HG02588 (cell line): ENCODE data around the gene CCDC136.
A peak's percentile ranks its signal among the peaks of the same experiment; 100 is the strongest.

Experiments used
- ATAC-seq: cut with Tn5 transposase; IDR thresholded peaks from one replicate; pipeline ENCODE4 v1.9.1; 2021; ENCODE audit warnings: mild to moderate bottlenecking, moderate library complexity; ENCODE audit not compliant: unreplicated experiment

CCDC136 gene

DNA sequence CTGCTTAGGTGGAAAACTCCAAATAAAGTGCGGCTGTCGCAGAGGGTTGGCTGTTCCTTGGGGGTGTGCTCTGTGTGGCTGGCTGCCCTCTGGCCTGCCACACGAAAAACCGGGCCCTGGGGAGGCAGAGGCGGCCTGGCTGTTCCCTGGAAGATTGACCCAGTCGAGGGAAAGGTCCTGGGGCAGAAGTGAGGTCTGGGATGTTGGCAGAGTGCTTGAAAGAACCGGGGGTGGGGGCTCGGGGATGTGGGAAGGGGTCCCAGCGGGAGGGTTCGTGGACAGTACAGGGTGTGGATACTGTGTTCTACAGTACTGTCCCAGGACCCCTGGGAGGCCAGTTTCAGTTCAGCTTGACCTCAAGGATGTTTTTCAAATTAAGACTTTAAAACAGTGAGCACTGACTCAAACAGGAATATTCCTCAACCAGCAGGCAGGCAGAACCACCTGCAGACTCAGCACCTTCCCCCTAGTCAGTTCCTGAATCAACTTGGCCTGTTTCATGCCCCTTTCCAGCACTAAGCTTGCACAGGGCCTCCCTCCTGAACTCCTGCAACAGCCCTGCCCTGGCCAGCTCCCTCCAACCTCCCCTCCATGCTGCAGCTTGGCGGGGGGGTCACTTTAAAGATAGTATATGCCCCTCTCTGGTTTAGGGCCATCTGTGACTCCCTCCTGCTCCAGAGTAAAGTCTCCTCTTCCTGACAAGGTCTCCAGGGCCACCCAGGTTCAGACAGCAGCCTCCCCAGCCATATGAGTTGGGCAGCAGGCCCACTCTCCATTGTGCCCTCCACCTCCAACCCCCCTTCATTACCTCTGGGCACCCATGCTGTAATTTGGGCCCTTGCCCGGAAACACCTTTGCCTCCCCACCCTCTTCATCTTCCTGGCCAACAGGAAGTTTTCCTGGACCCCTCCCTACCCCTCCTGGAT, 67.7 kb downstream of the CCDC136 start:
- no peak for ATAC-seq

DNA sequence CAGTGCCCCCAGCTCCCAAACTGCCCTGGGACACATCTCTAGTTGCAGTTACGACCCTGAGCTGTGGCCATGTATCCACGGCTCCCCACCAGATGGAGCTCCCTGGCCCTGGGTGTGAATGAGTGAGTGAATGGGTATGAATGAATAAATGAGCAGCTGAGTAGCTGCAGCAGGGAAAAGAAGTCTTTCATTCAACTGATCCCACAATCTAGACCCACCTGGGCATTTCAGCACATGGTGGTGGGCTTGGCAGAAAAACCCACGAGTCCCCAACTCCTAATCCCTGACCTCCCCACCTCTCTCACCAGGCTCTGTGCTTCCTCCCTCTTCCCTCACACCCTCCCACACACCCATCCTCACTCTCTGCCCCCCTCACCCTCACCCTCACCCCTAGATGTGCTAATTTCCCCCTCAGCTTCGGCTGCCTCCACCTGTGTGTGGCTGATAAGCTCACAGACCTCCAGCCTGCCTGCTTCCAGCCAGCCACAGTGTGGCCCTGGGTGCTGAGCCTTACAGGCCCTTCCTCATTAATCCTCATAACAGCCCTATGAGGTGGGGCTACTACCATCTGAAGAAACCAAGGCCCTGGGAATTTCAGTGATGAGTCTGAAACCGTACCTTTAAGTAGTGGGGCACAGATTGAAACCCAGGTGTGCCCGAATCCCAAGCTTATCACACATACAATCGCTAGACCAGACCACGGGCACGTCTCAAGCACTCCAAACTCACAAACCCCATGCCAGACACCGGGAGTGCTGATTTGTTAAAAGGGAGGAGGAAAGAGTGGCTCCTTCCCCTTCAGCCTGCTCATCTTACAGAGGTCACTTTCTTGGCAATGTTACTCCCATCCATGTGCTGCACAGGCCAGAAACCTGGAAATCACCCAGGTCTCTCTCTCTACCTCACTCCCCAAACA, 68.6 kb downstream of the CCDC136 start:
- ATAC-seq, result no peak

DNA sequence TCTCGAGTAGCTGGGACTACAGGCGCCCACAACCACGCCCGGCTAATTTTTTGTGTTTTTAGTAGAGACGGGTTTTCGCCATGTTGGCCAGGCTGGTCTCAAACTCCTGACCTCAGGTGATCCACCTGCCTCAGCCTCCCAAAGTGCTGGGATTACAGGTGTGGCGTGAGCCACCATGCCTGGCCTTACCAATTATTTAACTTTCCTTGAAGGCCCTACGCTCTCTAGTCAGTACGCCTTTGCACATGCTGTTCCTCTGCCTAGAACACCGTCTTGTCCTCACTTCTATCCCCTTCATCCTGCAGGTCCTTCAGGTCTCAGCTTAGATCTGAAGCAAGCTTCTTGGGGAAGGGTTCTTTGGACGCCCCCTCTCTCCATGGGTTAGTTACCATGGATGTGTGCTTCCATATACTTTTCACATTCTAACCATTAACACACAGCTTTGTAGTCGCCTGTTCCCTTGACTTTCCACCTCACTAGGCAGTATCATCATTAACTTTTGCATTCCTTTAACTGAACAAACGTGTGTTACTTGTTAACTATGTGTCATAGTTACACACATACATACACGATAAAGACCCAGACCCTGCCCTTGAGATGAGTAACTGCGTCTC, 70.3 kb downstream of the CCDC136 start:
- no peak for ATAC-seq

DNA sequence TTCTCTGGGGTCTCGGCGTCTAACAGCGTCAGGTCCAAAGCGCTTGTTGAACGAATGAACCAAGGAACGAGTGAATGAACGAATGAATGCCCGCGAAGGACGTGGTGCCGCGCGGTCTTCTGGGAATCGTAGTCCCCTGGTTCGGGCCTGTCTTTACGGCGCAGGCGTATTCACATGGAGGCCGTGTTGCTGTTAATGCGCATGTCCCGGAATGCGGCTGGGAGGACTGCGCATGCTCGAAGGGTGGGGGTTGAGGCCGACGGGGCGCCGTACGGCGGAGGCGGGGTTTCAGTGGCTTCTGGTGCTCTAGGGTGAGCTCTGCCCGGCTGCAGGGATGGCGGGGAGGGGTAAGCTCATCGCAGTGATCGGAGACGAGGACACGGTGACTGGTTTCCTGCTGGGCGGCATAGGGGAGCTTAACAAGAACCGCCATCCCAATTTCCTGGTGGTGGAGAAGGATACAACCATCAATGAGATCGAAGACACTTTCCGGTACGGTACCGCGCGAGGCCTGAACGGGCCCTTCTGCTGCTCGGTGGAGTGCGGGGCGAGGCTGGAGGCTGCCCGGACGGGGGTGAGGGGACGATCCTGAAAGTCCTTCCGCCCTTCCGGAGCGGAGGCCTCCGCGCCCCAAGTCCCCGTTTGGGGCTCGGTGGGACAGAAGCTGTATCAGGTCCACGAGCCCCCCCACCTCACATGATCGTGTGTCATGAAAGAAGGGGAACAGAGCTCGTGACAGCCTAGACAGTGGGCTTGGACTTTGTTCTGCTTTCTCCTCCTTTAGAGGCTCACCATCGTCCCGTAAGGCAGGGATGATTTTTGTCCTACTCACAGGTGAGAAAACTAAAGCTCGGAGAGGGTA, 71.0 kb downstream of the CCDC136 start, which contains the start of gene ATP6V1F:
Gene ATP6V1F (plus strand): TSS at position 286 of the 862 bp plus-strand sequence. CDS start 49 bp downstream, at position 335.
- ATAC-seq, result peak; percentile 84

DNA sequence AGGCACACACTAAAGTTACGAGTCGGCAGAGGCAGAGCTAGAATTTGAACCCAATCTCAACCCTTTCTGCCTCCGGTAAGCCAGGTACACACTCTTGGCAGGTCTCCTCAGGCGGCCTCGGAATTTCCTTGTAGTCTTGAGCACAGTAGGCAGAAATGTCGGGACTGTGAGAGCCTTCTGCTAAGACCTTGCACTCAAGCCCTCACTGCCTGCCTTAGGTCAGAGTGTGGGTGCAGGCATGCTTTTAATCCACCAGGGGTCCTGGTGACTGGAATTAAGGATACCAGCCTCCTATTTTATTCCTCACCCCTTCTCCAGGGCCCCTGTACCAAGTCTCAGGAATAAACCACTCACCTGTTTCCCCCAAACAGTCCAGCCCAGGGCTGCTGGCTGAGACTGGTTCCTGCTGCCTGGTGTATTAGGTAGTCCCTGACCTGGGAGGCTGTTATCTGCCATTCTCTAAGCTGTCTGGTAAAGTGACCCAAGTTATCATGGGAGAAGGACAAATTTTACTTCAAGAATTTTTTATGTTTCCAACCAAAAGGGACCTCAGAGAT, 71.7 kb downstream of the CCDC136 start:
- ATAC-seq, result no peak

DNA sequence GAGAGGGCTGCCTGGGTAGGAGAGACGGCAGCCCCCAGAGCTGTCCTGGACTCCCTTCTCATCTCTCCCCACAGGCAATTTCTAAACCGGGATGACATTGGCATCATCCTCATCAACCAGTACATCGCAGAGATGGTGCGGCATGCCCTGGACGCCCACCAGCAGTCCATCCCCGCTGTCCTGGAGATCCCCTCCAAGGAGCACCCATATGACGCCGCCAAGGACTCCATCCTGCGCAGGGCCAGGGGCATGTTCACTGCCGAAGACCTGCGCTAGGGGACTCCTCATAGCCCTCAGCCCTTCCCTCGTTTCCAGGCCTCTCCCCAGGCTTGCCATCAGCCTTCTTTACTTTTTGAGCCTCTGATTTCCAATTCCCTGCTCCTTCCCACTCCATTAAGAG, 73.5 kb downstream of the CCDC136 start:
- no peak for ATAC-seq

DNA sequence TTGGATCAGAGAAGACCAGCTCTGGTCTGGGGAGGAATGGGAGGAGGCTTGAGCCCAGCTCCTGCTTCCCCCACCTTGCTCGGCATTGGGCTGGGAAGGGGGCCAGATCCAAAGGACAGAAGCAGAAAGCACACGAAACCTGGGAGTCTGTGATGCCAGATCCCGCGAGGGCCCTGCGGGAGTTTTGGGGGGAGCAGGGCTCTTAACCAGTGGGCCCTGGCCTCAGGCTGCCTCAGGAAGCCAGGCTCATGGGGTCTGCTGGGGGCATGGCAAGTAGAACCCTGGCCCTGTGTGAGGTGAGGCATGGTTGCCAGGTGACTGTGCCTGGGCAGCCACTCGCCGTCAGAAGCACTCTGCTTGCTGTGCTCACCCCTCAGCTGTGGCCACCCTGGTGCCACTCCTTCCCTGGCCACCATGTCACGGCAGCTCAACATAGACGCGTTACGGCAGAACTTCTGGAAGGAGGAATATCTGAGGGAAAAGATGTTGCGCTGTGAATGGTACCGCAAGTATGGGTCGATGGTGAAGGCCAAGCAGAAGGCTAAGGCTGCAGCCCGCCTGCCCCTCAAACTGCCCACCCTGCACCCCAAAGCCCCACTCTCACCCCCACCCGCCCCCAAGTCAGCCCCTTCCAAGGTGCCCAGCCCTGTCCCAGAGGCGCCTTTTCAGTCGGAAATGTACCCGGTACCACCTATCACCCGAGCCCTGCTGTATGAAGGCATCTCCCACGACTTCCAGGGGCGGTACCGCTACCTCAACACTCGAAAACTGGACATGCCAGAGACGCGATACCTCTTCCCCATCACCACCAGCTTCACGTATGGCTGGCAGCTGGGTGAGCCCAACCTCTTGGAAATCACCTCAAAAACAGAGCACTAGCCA, 74.5 kb downstream of the CCDC136 start:
- ATAC-seq, result no peak

DNA sequence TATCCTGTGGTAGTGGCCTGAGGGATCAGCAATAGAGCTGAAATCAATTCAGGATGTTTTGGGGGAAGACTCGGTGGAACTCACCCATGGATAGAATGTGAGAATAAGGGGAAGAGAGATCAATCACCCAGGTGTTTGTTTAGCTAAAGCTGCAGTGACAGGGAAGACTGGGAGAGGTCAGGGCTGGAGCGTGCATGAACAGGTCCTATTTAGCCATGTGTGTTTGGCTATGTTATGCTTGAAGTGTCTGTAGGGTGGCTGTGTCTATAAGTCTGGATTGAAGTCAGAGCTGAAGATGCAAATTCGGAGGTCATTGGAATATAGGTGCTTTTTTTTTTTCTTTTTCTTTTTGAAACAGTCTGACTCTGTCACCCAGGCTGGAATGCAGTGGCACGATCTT, 75.5 kb downstream of the CCDC136 start:
- ATAC-seq, result no peak

DNA sequence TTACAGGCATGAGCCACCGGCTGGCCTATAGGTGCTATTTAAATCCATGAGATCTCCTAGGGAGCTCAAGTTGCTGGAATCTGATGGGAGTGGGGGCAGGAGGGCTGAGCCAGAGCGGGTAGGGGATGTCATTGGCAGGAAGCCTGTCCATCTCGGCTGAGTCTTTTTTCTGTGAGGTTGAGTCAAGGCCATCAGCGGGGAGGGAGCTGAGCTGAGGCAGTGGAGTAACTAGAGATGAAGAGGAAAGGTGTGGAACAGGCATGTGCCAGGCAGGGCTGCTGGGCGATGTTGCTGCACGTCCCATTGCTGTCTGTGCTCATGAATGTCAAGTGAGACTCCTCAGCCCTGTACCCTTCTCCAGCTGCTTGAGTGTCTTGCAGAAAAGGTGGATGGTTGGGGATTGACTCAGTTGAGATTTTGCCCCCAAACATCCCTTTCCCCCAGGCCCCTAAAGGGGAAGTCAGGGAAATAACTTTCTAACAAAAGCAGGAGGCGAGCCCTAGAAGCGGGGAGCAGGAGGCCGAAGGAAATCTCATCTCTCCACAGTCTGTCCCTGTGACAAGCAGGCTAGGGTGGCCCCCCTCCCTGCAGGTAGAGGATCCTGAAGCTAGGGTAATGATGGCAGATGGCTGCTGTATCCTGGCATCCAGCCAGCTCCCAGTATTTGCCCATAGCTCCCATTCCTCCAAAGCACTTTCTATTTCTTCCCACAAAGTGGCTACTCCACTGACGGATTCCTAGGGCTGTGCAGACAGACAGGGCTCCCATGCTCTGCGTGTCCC, 76.3 kb downstream of the CCDC136 start:
- no peak for ATAC-seq

DNA sequence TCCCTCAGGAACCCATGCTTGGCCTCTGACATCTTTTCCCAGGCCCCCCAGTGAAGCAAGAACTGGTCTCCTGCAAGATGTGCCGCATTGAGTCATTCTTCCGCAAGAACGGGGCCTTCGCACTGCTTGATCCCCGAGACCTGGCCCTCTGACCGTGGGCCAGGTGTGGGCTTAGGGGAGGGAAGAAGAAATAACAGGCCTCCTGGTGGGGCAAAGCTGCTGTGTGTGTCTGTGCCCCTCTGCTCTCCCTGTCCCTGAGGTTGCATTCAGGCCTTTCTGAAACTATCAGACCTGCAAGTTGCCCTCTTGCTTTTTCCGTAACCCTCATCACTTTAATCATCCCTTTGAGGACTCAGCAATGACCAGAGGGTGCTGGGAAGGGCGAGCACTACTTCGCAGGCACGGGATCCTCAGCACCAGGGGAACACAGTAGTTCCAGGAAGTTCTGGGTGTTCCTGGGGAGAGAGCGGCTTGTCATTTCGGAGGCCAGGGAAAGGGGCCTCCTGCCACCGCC, 76.9 kb downstream of the CCDC136 start:
- no peak for ATAC-seq

DNA sequence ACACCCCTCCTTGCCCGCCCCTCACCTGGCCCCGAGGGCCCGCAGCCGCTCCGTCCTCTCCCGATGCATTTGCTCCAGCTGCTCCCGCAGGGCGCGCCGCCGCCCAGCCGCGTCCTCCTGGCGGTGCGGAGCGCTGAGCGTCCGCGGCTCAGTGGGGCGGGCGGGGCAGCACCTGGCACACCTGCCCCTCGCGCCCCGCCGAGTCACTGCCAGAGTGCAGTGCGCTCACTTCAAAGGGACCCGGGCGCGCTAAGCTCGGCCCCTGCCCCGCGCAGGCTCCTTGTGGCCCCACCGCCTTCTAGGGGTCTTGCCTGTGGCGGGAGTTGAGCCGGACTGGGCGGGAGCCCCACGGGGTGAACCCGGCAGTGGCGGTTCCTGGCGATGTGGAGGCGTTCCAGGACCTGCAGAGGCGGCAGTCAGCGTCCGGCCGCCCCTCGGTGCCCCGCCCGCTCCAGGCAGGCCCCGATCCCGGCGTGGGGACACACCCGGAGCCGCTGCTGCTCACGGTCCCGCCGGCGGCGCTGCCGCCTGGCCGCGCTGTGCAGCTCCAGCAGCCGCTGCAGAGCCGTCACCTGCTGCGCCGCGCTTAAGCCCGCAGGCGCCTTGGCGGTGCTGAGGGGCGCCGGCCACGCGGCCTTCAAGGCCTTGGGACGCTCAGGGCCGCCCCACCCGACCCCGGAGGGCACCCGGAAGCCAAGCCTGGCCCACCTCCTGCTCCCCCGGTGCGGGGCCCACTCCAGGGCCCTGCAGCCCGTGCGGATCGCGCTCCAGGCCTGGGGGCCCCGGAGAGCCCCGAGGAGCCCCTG, 77.6 kb downstream of the CCDC136 start:
- ATAC-seq, result peak; percentile 44

DNA sequence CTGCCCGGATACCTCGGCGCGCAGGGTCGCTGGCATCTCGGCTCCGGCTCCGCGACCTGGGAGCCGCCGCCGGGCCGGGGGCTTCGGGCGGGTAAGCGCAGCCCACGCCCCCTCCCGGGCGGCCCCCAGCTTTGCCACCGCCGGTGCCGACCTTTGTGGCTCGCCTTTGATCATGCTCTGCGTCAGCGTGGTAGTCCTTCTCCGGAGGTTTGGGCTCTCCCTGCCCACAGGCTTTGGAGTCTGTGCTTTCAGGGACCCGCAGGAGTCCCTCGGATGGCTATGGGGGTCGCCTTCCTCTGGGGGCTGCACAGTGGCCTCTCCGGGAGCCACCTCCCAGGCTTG, 78.1 kb downstream of the CCDC136 start:
- peak; percentile 17 for ATAC-seq

DNA sequence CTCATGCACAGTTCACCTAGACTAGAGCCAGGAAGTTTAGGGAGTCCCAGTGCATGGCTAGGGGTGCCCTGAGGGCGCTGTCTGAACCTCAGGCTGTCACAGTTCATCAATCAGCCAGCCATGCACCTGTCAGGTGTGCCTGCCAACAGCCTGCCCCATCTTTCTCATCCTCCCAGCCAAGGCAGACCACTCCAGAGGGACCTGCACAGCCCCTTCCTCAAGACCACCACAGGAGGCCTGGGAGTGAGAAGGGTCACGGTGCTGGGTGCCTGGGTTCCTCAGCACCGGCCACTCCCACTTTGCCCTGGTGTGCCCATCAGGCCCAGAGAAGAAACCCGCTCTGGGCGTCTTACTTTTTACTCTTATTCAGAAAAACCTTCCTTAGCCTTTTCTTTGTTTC, 79.3 kb downstream of the CCDC136 start:
- ATAC-seq, result no peak
